ENCODE data around the gene C11orf24. TPM values are rescaled to one million over a fixed set of nuclear protein-coding genes. Genes with fewer than 3 reads are reported as not detected.

C11orf24 gene
- total RNA-seq, 1 experiment from 2014 or later = 53.7 TPM

GRCh38 chr11:68271023-68271780, 571 bp downstream of the C11orf24 start:
- TF ChIP-seq ATF2 (CRISPR knock-in tag; IDR thresholded peaks at IDR 0.05; ENCODE audit: borderline replicate concordance, low read depth) = no peak
- TF ChIP-seq ATF3 (CRISPR knock-in tag; conservative IDR thresholded peaks at IDR 0.05) = no peak
- no peak for TF ChIP-seq EMX1 (CRISPR knock-in tag; IDR thresholded peaks at IDR 0.05)
- TF ChIP-seq USF2 (CRISPR knock-in tag; IDR thresholded peaks at IDR 0.05) = no peak
- TF ChIP-seq PRDM15 (CRISPR knock-in tag; IDR thresholded peaks at IDR 0.05) = no peak
- TF ChIP-seq RORB (CRISPR knock-in tag; IDR thresholded peaks at IDR 0.05) = no peak
- no peak for TF ChIP-seq ZBTB21 (CRISPR knock-in tag; IDR thresholded peaks at IDR 0.05; ENCODE audit: borderline replicate concordance)
- TF ChIP-seq ZBTB43 (CRISPR knock-in tag; IDR thresholded peaks at IDR 0.05) = no peak
- no peak for TF ChIP-seq ZNF416 (CRISPR knock-in tag; IDR thresholded peaks at IDR 0.05)
- TF ChIP-seq E2F4 (CRISPR knock-in tag; IDR thresholded peaks at IDR 0.05; ENCODE audit: borderline replicate concordance, low read depth) = no peak
- Mint-ChIP-seq H3K27me3 (ENCODE audit: low read depth) (no peaks in the 10 kb centered on the region), H3K36me3 (peaks cover 17% of the 10 kb centered on the region; the same call in 1 of the 2 replicates), H3K4me3 (peak overlapping the region; percentile 98), H3K27ac (peak overlapping the region; percentile 93), H3K4me1 (peaks cover 21% of the 10 kb centered on the region), H3K9me3 (no peaks in the 10 kb centered on the region)
- CTCF ChIA-PET = interaction anchor here (0.9 to 3.9 kb wide), 10 partner anchors 12 to 527 kb away, joined by 3 to 26 read pairs (median 4); no protein-coding TSS in a partner anchor
- peak; percentile 55 for DNase-seq (ENCODE audit: low spot score)
- ATAC-seq = peak; percentile 67
- POLR2A ChIA-PET = interaction anchor here (0.6 to 1.3 kb wide), 11 partner anchors 12 to 148 kb away, joined by 3 to 4 read pairs (median 3); no protein-coding TSS in a partner anchor

- Mint-ChIP-seq H3K9me3 (no peaks in the 10 kb centered on the region), H3K4me1 (peaks cover 21% of the 10 kb centered on the region), H3K27me3 (ENCODE audit: low read depth) (no peaks in the 10 kb centered on the region), H3K27ac (0 out of 2 replicates have a peak overlapping the region, but pooled peaks have one; percentile 58), H3K4me3 (peak overlapping the region; percentile 98), H3K36me3 (peaks cover 19% of the 10 kb centered on the region; the same call in 1 of the 2 replicates)
- ATAC-seq (no peak), DNase-seq (ENCODE audit: low spot score) (no peak)
- POLR2A ChIA-PET = interaction anchor here (0.8 kb wide), 1 partner anchor 44 kb away, joined by 3 read pairs; no protein-coding TSS in a partner anchor
- TF ChIP-seq ZNF121 (CRISPR knock-in tag; IDR thresholded peaks at IDR 0.05) = peak; percentile 55; the same call in 1 of the 2 replicates
- no peak for TF ChIP-seq ZNF219 (CRISPR knock-in tag; IDR thresholded peaks at IDR 0.05; ENCODE audit: borderline replicate concordance)
- CTCF ChIA-PET = interaction anchor here (0.9 to 3.9 kb wide), 6 partner anchors 11 to 61 kb away, joined by 3 to 26 read pairs (median 6); no protein-coding TSS in a partner anchor
These were observed 1.4 kb downstream of the C11orf24 start for GRCh38 chr11:68270196-68271022.

Measured in WTC11 (cell line).